Measurements from ENCODE around the gene USP22.

DNA sequence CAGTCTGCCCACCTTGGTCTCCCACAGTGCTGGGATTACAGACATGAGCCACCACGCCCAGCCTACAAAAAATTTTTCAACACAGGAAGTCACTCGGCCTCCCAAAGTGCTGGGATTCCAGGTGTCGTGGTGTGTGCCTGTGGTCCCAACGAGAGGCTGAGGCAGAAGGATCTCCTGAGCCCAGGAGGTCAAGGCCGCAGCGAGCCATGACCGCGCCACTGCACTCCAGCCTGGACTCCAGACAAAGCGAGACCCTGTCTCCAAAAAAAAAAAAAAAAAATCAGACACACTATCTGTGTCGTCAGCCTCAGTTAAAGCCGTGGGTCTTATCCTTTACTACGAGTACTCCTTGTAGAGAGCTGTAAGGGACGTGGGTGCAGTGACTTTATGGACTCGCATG is 15.8 kb downstream of the USP22 start:
- no peak for TF ChIP-seq CTCF (conservative IDR thresholded peaks at IDR 0.05)
- no peak for TF ChIP-seq ZFX (IDR thresholded peaks at IDR 0.05)

All from C4-2B (cell line).